ENCODE measurements around the gene CCDC51.
"Not testable (repeated sequence)": the region's sequence is repeated elsewhere in the genome, so short reads cannot be mapped to it uniquely, and the experiment has no call there.

The CCDC51 gene

DNA sequence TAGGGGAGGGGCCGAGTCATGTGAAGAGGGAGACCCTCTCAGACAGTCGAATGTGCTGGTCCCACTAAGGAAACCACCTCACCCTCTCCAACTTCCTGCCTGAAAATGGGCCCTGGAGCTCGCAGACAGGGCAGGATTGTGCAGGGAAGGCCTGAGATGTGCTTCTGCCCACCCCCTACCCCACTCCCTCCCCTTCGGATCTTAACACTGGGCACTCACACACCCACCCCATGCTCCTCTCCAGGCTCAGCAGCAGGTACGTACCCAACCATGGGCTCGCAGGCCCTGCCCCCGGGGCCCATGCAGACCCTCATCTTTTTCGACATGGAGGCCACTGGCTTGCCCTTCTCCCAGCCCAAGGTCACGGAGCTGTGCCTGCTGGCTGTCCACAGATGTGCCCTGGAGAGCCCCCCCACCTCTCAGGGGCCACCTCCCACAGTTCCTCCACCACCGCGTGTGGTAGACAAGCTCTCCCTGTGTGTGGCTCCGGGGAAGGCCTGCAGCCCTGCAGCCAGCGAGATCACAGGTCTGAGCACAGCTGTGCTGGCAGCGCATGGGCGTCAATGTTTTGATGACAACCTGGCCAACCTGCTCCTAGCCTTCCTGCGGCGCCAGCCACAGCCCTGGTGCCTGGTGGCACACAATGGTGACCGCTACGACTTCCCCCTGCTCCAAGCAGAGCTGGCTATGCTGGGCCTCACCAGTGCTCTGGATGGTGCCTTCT, 26.6 kb upstream of the CCDC51 start:
- DNase-seq (ENCODE audit: extremely low read depth in 1 of 2, low read depth in 1 of 2): no peak

DNA sequence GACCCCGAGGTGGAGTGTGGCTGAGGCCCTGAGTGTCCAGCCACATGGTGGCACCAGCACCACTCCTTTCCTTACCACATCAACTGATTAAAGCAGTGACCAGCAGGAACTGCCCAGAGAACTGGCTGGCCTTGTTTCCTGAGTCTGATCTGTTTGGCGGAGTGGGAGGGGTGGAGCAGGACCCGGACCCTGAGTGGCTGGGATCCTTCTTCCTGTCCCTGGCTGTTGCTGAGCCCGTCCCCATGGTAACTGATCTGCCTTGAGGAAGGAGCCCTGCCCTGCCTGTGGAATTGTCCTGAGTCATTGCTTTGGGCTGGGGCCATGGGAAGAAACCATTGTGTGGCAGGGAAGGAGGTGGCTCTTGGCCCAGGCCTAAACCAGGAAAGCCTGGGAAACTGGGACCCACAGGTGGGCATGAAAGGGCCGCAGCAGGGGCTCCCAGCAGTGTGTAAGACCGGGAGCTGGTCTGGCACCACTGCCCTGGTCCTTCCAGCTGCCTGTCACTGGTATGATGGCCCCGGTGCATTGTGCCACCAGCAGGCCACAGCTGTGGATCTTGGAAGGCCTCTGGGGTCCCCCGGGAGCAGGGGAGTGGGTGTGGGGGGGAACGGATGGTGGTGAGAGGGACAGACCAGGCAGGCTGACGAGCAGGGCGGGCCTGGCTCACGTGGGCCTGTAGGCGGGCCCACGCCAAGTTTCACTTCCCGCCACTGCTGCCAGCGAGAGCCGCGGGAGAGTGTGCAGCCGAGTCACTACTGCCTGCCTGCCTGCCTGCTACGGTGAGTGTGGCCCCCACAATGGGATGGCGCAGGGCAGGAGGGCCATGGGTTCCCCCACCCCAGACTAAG, 25.8 kb upstream of the CCDC51 start:
- peak; percentile 37 to 64 for DNase-seq (ENCODE audit: extremely low read depth in 1 of 2, low read depth in 1 of 2)

DNA sequence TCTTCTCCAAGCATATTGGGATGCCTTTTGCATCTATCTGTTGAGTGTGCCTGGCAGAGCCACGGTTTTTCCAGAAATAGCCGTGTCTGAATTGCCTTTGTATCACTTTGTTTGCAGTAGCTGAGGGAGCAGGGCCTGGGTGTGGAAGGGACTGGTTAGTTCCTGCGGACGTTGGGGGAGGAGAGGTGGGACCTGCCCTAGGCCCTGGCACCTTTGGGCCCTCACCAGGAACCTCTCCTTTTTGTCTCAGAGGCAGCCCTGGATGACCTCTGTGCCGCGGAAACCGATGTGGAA, 25.3 kb upstream of the CCDC51 start:
- DNase-seq (ENCODE audit: extremely low read depth in 1 of 2, low read depth in 1 of 2): no peak

DNA sequence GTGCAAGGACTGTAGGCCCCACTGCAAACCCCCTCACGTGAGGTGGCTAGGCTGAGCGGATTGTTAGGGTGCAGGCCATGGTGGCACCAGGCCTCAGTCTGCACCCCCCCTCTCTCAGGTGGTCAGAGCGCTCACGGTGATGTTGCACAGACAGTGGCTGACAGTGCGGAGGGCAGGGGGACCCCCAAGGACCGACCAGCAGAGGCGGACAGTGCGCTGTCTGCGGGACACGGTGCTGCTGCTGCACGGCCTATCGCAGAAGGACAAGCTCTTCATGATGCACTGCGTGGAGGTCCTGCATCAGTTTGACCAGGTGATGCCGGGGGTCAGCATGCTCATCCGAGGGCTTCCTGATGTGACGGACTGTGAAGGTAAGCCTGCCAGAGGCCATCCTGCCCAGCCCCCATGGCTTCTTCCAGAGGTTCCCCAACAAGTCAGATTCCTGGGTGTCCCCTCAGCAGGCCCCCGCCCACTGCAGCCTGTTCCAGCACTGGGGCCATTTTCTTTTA, 24.8 kb upstream of the CCDC51 start:
- DNase-seq (ENCODE audit: extremely low read depth in 1 of 2, low read depth in 1 of 2): no peak

DNA sequence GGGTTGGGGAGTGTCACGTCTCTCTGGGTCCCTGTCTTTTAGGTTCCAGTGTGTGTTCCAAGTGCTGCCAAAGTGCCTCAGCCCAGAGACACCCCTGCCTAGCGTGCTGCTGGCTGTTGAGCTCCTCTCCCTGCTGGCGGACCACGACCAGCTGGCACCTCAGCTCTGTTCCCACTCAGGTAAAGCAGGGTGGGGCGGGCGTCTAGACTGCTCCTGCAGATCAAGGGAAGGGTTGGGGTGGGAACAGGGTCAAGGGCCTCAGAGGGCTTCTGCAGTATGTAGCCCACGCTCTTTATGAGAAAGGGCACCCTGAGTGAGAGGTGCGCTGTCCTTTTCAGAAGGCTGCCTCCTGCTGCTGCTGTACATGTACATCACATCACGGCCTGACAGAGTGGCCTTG, 23.8 kb upstream of the CCDC51 start:
- DNase-seq (ENCODE audit: extremely low read depth in 1 of 2, low read depth in 1 of 2): no peak

DNA sequence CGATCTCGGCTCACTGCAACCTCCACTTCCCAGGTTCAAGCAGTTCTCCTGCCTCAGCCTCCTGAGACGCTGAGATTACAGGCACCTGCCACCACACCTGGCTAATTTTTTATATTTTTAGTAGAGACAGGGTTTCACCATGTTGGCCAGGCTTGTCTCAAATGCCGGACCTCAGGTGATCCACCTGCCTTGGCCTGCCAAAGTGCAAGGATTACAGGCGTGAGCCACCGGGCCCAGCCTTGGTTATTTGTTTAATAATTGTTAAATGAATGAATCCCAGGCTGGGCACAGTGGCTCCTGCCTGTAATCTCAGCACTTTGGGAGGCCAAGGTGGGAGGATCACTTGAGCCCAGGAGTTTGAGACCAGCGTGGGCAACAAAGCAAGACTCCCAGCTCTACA, 21.8 kb upstream of the CCDC51 start:
- not testable (repeated sequence) for DNase-seq (ENCODE audit: extremely low read depth in 1 of 2, low read depth in 1 of 2)

DNA sequence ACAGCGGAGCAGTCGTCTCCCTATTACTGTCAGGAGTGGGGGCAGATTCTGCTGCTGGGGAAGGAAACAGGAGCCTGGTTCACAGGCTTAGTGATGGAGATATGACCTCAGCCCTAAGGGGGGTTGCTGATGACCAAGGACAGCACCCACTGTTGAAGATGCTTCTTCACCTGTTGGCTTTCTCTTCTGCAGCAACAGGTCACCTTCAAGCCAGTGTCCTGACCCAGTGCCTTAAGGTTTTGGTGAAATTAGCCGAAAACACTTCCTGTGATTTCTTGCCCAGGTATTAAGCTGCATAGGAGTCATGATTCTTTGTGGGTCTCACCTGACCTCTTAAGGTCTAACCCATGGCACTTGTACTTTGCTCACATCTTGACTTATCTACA, 20.6 kb upstream of the CCDC51 start:
- no peak for DNase-seq (ENCODE audit: extremely low read depth in 1 of 2, low read depth in 1 of 2)

DNA sequence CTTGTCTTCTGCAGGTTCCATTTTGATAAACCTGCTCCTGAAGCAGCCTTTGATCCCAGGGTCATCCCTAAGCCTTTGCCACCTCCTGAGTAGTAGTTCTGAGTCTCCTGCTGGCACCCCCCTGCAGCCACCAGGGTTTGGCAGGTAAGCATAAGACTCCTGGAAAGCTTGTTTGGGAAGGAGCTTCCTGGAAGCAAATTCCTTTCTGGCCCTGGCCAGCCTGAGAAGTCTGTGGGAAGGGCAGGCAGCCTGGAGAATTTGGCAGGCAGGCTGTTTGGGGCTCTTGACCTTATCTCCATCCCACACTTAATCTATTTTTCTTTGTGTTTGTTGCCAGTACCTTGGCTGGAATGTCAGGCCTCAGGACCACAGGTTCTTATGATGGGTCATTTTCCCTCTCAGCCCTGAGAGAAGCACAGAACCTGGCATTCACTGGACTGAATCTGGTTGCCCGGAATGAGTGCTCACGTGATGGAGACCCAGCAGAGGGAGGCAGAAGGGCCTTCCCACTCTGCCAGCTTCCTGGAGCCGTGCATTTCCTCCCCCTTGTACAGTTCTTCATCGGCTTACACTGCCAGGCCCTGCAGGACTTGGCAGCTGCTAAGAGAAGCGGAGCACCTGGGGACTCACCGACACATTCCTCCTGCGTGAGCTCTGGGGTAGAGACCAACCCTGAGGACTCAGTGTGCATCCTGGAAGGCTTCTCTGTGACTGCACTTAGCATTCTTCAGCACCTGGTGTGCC, 20.0 kb upstream of the CCDC51 start:
- DNase-seq (ENCODE audit: extremely low read depth in 1 of 2, low read depth in 1 of 2): no peak

DNA sequence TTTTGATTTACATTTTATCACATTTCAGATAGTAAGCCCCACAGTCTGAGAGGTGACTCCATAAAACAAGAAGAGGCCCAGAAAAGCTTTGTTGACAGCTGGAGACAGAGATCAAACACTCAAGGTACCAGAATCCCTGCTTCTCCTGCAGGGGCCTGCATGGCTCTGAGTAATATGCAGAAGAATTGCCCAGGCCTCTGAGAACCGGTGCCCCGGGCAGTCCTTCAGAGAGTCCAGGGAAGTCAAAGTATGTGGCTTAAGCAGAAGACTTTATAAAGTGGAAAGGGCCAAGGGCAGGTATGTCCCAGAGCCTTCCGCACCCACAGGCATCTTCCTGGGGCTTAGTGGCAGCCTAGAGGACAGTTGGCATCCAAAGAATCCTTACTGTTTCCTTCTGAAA, 19.4 kb upstream of the CCDC51 start:
- no peak for DNase-seq (ENCODE audit: extremely low read depth in 1 of 2, low read depth in 1 of 2)

DNA sequence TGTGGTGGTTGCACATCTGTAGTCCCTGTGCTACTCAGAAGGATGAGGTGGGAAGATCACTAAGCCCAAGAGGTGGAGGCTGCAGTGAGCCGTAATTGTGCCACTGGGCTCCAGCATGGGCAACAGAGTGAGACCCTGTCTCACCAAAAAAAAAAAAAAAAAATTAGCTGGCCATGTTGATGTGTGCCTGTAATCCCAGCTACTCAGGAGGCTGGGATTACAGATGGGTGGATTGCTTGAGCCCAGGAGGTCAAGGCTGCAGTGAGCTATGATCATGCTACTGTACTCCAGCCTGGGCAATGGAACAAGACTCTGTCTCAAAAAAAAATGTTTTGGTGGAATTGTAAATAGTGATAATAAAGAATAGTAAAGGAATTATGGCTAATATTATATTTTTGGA, 16.5 kb upstream of the CCDC51 start:
- DNase-seq (ENCODE audit: extremely low read depth in 1 of 2, low read depth in 1 of 2): no peak

DNA sequence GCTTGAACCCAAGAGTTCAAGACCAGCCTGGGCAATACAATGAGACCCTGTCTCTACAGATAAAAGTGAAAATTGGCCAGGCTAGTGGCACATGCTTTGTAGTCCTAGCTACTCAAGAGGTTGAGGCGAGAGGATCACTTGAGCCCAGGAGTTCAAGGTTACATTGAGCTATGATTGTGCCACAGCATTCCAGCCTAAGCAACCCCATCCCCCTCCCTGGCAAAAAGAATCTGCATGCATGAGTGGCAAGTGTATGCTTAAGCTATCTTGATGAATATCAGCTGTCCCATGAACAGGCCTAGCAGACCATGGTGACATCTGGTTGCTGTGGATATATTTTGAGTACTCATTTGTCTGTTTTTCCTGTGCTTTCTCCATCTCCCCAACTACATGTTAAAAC, 11.4 kb upstream of the CCDC51 start:
- no peak for DNase-seq (ENCODE audit: extremely low read depth in 1 of 2, low read depth in 1 of 2)

DNA sequence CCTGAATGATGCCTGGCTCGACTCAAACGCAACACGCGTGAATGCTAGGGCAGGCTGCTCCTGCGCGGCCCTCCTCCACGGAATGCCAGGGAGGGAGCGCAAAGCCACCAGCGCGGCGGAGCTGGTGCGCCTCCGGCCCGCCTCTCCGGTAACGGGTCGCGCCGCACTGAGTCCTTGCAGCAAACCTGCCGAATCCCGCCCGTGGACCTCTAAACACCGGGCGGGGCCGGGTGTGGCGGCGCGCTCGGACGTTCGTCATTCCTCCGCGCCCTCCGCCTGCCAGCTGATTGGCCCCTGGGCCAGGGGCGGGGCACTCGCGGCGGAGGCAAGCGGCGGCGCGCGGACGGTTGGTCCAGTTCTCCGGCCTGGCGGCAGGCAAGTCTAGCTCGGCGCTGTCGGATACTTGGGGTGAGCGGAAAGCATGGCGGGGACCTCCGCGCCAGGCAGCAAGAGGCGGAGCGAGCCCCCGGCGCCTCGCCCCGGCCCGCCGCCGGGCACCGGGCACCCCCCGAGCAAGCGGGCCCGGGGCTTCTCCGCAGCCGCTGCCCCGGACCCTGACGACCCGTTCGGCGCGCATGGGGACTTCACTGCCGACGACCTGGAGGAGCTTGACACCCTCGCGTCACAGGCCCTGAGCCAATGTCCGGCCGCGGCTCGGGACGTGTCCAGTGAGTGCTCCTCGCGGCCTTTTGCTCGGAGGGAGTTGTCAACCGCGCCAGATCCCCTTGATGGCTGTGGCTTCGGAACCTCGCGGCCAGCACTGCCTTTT, 6.7 kb upstream of the CCDC51 start, which contains the start of gene ATRIP:
Gene ATRIP (plus strand): TSS at position 313 of the 769 bp plus-strand sequence. CDS start 109 bp downstream, at position 422.
- DNase-seq (ENCODE audit: extremely low read depth in 1 of 2, low read depth in 1 of 2): peak; percentile 69 to 80

DNA sequence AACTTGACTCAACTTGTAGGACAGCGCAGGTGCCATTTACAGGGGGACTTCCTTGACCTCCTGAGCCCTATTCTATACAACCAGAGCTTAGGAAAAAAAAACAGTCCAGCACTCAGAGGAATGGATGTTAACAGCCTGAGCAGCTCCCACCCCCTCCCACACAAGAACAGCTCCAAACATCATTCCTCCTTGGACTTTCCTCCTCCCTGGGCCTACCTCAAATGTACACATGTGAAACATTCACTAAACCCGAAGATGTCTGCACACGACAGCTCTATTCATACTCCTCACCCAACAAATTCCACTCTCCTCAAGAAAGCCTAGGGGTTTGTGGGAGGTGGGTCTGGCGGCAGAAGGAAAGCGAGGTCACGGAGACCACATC, 6.1 kb upstream of the CCDC51 start:
- DNase-seq (ENCODE audit: extremely low read depth in 1 of 2, low read depth in 1 of 2): no peak

DNA sequence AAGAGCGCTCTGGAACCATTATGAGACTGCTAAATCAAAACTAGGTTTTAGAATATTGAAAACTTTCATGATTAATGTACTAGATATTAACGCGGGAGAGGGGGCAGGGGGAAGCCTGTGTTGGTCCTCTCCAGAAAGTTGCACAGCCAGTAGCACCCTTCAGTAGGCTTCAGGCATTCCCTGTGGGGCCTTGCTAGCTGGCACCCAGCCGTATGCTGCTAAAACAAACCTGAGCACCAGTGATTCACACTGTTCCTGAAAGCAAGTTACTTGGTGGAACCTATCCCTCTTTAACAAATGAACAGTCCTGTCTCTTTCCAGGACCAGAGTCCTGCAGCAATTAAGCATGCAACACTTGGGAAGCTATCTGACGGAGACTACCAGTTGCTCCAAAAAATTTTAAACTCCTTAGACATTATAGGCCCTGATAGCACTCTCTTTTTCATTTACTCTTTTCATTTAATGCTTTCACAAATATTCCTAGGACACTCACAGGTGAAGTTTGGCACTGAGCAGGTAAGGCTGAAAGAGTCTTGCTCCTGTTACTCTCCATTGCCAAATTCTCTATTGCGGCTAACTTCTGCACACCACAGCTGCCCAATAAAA, 5.5 kb upstream of the CCDC51 start:
- DNase-seq (ENCODE audit: extremely low read depth in 1 of 2, low read depth in 1 of 2): no peak

DNA sequence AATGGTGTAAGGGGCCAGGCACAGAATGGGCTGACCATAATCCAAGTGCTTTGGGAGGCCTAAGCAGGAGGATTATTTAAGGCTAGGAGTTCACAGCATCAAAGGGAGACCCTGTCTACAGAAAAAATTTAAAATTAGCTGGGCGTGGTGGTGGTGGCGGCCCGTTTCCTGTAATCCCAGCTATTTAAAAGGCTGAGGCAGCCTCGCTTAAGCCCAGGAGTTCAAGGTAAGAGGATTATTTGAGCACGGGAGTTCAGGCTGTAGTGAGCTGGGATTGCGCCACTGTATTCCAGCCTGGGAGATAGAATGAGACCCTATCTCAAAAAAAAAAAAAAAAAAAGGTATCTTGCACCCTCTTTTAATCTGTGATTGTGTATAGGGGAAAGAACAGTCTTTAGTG, 2.0 kb upstream of the CCDC51 start:
- no peak for DNase-seq (ENCODE audit: extremely low read depth in 1 of 2, low read depth in 1 of 2)

DNA sequence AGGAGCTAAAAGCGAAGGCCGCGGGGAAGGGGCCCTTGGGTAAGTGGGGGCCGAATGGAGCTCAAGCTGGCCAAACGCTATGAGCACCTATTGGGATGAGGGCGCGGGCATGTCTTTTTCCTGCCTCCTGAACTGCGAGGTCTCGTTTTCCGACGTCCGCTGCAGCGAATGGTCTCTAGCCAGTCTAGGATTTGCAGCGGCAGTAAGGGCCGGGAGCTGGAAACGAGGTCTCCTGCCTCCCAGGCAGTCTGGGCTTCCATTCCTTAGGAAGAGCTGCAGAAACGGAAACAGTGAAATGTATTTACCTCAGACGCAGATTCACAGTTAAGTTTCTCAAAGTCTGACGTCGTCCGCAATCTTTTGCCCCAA, 655 bp upstream of the CCDC51 start:
- no peak for DNase-seq (ENCODE audit: extremely low read depth in 1 of 2, low read depth in 1 of 2)

DNA sequence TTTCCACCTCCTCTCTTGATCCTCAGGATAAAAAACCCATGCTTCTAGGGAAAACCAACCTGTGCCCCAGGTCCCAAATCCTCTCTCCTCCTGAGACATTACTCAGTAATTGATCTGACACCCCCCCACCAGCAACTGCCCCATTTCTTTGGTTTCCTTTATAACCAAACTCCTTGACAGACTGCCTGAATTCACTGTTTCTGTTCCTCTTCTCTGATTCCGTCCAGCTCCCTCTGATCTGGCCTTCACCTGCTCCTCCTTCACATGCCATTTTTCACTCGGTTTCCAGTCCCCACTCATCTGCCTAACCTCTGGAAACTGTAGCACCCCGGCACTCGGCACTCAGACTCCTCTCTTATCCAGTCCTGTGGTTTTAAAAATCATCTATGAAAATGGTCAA, 2.1 kb downstream of the CCDC51 start:
- no peak for DNase-seq (ENCODE audit: extremely low read depth in 1 of 2, low read depth in 1 of 2)

DNA sequence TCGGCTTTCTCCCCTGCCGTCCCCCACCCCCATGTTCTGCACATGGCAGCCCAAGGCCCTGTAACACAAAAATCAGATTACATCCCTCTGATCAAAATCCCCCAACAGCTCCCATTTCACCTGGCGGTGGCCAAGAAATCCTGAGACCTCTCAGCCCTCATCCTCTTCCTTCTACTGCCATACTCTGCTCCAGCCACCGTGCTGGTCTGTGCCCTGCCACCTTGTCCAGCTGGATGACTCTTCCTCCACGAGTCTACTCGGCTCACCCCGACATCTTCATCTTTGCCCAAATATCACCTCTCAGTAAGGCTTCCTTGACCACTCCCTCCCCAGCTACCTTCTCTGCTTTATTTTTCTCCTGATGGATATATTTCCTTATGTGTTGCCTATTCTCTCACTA, 3.1 kb downstream of the CCDC51 start:
- DNase-seq (ENCODE audit: extremely low read depth in 1 of 2, low read depth in 1 of 2): no peak

DNA sequence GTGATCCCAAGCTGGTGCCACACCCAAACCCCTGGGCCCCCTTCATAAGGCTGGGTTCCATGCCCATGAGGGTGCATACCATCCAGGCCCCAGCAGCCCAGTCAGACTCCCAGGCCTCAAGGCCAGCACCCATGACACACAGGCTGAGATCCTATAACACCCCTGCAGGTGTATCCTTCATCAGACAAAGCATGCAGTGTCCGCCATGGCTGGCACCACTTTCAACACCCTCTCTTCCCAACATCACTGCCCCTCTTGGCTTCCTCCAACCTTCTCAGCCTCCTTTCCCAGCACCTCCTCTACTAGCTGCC, 3.5 kb downstream of the CCDC51 start:
- DNase-seq (ENCODE audit: extremely low read depth in 1 of 2, low read depth in 1 of 2): no peak

DNA sequence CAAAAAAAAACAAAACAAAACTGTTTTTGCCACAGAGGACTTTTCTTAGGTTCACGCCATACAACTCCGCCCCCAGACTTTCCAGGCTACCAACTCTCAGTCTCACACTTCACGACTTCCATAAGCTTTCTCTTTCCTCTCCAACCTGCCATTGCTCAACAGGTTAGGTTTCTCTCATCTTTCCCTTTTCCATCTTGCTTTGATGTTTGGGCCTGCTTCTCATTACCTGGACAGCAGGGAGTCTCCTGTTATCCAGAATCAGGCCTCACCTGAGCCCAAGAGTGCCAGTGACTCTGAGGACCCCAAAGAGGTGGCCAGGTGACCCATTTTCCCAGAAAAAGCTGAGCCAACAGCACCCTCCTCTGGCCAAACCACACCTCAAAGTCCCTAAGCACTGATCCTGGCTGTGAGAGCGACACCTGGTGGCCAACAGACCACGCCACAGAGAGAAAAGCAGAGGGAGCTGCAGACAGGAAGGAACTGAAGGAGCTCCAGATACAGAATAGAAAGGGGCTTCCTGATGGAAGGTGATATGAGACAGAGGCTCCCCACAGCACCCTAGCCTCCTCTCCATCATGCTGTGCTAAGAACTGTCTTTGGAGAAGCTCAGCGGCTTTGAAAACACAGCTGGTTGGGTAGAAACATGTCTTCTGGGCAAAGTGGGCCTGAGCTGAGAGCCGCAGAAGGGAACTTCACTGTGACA, 4.0 kb downstream of the CCDC51 start:
- DNase-seq (ENCODE audit: extremely low read depth in 1 of 2, low read depth in 1 of 2): peak; percentile 69 to 75

Measured in activated CD8-positive, alpha-beta memory T cell treated with anti-CD3 and anti-CD28 coated beads for 1 hour (primary cell).